Cardiac septum (tissue), 1 donor: ENCODE data around the gene IPO4. TPM values are rescaled to one million over a fixed set of nuclear protein-coding genes. Genes with fewer than 3 reads are reported as not detected.

Experiments
- DNase-seq: peaks from one replicate; pipeline ENCODE4 v3.0.0-alpha.2; 2020; ENCODE audit warnings: low spot score
- intact Hi-C: fragments of 100-400 bp; cut with DNase I; formaldehyde crosslinking; loops from one replicate; pipeline ENCODE4 v1.14.0; 2022
- total RNA-seq: library from RNA; stranded (reverse); fragmentation: NEBNext Ultra II Directional; extraction: Animal tissue kit (Norgen Biotek cat#: 25700); gene quantifications from one replicate; pipeline ENCODE4 v1.2.1, GENCODE V29; 2021
- donor health status: DM: no; HTN: no; CAD: no.

The IPO4 gene
- total RNA-seq, 1 donor from 2014 or later = 15.7 TPM

- DNase-seq = no peak
- intact Hi-C loops = no loop called here
Measured at GRCh38 chr14:24179961-24180796, 8.4 kb downstream of the IPO4 start.

GRCh38 chr14:24179294-24179960 lies 9.2 kb downstream of the IPO4 start:
- DNase-seq = no peak
- intact Hi-C loops = no loop called here

GRCh38 chr14:24178399-24179178 lies 10.0 kb downstream of the IPO4 start:
- DNase-seq = no peak
- intact Hi-C loops = no loop called here

- intact Hi-C loops = no loop called here
- DNase-seq = no peak
Measured at GRCh38 chr14:24177891-24178290, 10.7 kb downstream of the IPO4 start.

GRCh38 chr14:24177041-24177825 lies 11.4 kb downstream of the IPO4 start:
- no peak for DNase-seq
- intact Hi-C loops = no loop called here

GRCh38 chr14:24176599-24176998 lies 12.0 kb downstream of the IPO4 start:
- no peak for DNase-seq
- intact Hi-C loops = no loop called here

GRCh38 chr14:24172871-24173281 lies 15.7 kb downstream of the IPO4 start:
- intact Hi-C loops = no loop called here

GRCh38 chr14:24172261-24172860 lies 16.3 kb downstream of the IPO4 start:
- no peak for DNase-seq
- intact Hi-C loops = no loop called here

More at GRCh38 chr14:24172871-24173281, 15.7 kb downstream of the IPO4 start:
- no peak for DNase-seq

- intact Hi-C loops = no loop called here
Measured at GRCh38 chr14:24171422-24172260, 17.0 kb downstream of the IPO4 start, which contains the start of gene REC8. REC8 (plus strand) TSS chr14:24172080; CDS start chr14:24172553, 473 bp downstream.

GRCh38 chr14:24167469-24168114 lies 21.0 kb downstream of the IPO4 start:
- intact Hi-C loops = no loop called here
- DNase-seq = no peak

More at GRCh38 chr14:24171422-24172260, 17.0 kb downstream of the IPO4 start, which contains the start of gene REC8:
- DNase-seq = no peak

GRCh38 chr14:24165785-24166184 lies 22.8 kb downstream of the IPO4 start:
- intact Hi-C loops = no loop called here
- no peak for DNase-seq

- intact Hi-C loops = no loop called here
- no peak for DNase-seq
Measured at GRCh38 chr14:24164518-24164991, 24.1 kb downstream of the IPO4 start.

GRCh38 chr14:24162093-24162492 lies 26.5 kb downstream of the IPO4 start:
- DNase-seq = no peak

GRCh38 chr14:24160850-24161804 lies 27.5 kb downstream of the IPO4 start, which contains the start of gene IRF9:
IRF9 (plus strand) TSS chr14:24161265; CDS start chr14:24162145, 880 bp downstream.
- DNase-seq = peak; percentile 98
- intact Hi-C loops = loop anchor here (2.0 kb wide), 2 partner anchors 24 to 102 kb away; partner anchors contain the start of gene PSME1

More at GRCh38 chr14:24162093-24162492, 26.5 kb downstream of the IPO4 start:
- intact Hi-C loops = no loop called here

GRCh38 chr14:24160499-24160849 lies 28.1 kb downstream of the IPO4 start:
- intact Hi-C loops = loop anchor here (2.0 kb wide), 2 partner anchors 24 to 102 kb away; partner anchors contain the start of gene PSME1
- DNase-seq = no peak
